H9 (cell line): ENCODE measurements around the gene ZMAT5. TPM values are rescaled to one million over a fixed set of nuclear protein-coding genes. Genes with fewer than 3 reads are reported as not detected.

Source experiments
- DNase-seq: peaks from one replicate; pipeline ENCODE4 v3.0.0-alpha.2; 2017
- H2AFZ ChIP-seq: one replicate; pipeline ENCODE4 v1.6.1; 2013; ENCODE audit warnings: mild to moderate bottlenecking, low read length, control low read depth, moderate library complexity
- H2AK5ac ChIP-seq: 2 replicates; pipeline ENCODE4 v1.6.1; 2013; ENCODE audit warnings: low read length, control low read depth, mixed read lengths; ENCODE audit not compliant: insufficient read length
- H2BK120ac ChIP-seq: one replicate; pipeline ENCODE4 v1.6.1; 2013; ENCODE audit warnings: low read depth, mild to moderate bottlenecking, low read length, control low read depth, inconsistent platforms; ENCODE audit not compliant: poor library complexity, severe bottlenecking
- H2BK12ac ChIP-seq: 2 replicates; pipeline ENCODE4 v1.6.1; 2013; ENCODE audit warnings: low read length, control low read depth, mixed read lengths, low read depth; ENCODE audit not compliant: insufficient read length
- H2BK15ac ChIP-seq: 2 replicates; pipeline ENCODE4 v1.6.1; 2013; ENCODE audit warnings: low read depth, low read length, control low read depth
- H2BK20ac ChIP-seq: one replicate; pipeline ENCODE4 v1.6.1; 2013; ENCODE audit warnings: low read depth, mild to moderate bottlenecking, low read length, control low read depth, inconsistent platforms; ENCODE audit not compliant: poor library complexity, severe bottlenecking
- H2BK5ac ChIP-seq: 2 replicates; pipeline ENCODE4 v1.6.1; 2013; ENCODE audit warnings: low read length, control low read depth, mixed read lengths; ENCODE audit not compliant: insufficient read length
- H3K14ac ChIP-seq: 2 replicates; pipeline ENCODE4 v1.6.1; 2013; ENCODE audit warnings: low read length, control low read depth; ENCODE audit not compliant: insufficient read depth
- H3K18ac ChIP-seq: 2 replicates; pipeline ENCODE4 v1.6.1; 2013; ENCODE audit warnings: low read depth, mild to moderate bottlenecking, mixed read lengths, low read length, control low read depth; ENCODE audit not compliant: insufficient read length
- H3K23ac ChIP-seq: 2 replicates; pipeline ENCODE4 v1.6.1; 2013; ENCODE audit warnings: low read length, control low read depth, mixed read lengths, low read depth; ENCODE audit not compliant: insufficient read length
- H3K23me2 ChIP-seq: 2 replicates; pipeline ENCODE4 v1.6.1; 2013; ENCODE audit warnings: low read depth, mild to moderate bottlenecking, mixed read lengths, low read length, control low read depth; ENCODE audit not compliant: insufficient read length, poor library complexity, severe bottlenecking
- H3K27ac ChIP-seq: 2 replicates; pipeline ENCODE4 v1.5.1; 2013; ENCODE audit warnings: low read length, control low read depth, mixed read lengths, low read depth; ENCODE audit not compliant: insufficient read length
- H3K27me3 ChIP-seq: 2 replicates; pipeline ENCODE4 v1.6.1; 2013; ENCODE audit warnings: low read length, control low read depth, inconsistent platforms; ENCODE audit not compliant: insufficient read depth
- H3K4ac ChIP-seq: 2 replicates; pipeline ENCODE4 v1.6.1; 2013; ENCODE audit warnings: low read depth, mild to moderate bottlenecking, control low read depth, inconsistent platforms, low read length, moderate library complexity
- H3K4me1 ChIP-seq: 2 replicates; pipeline ENCODE4 v1.6.1; 2013; ENCODE audit warnings: low read length, control low read depth, inconsistent platforms; ENCODE audit not compliant: insufficient read depth
- H3K4me2 ChIP-seq: 2 replicates; pipeline ENCODE4 v1.6.1; 2013; ENCODE audit warnings: low read length, control low read depth, mixed read lengths; ENCODE audit not compliant: insufficient read length, insufficient read depth
- H3K56ac ChIP-seq: 2 replicates; pipeline ENCODE4 v1.6.1; 2013; ENCODE audit warnings: low read depth, mild to moderate bottlenecking, mixed read lengths, low read length, control low read depth; ENCODE audit not compliant: insufficient read length
- H3K79me1 ChIP-seq: 2 replicates; pipeline ENCODE4 v1.6.1; 2013; ENCODE audit warnings: low read depth, mild to moderate bottlenecking, moderate library complexity, low read length, control low read depth, inconsistent platforms; ENCODE audit not compliant: insufficient read depth, poor library complexity, severe bottlenecking
- H3K79me2 ChIP-seq: 2 replicates; pipeline ENCODE4 v1.6.1; 2013; ENCODE audit warnings: low read length, control low read depth, inconsistent platforms; ENCODE audit not compliant: insufficient read depth
- H3K9ac ChIP-seq: 2 replicates; pipeline ENCODE4 v1.6.1; 2013; ENCODE audit warnings: low read length, control low read depth, mixed read lengths; ENCODE audit not compliant: insufficient read length; ENCODE audit errors: extremely low read depth
- H3K9me3 ChIP-seq: one replicate; pipeline ENCODE4 v1.6.1; 2013; ENCODE audit warnings: low read depth, low read length, inconsistent platforms; ENCODE audit not compliant: control insufficient read depth
- H3T11ph ChIP-seq: one replicate; pipeline ENCODE4 v1.6.1; 2013; ENCODE audit warnings: mild to moderate bottlenecking, low read length, control low read depth, inconsistent platforms
- H4K20me1 ChIP-seq: one replicate; pipeline ENCODE4 v1.6.1; 2013; ENCODE audit not compliant: control insufficient read depth, insufficient read length, insufficient read depth
- H4K5ac ChIP-seq: 2 replicates; pipeline ENCODE4 v1.6.1; 2013; ENCODE audit warnings: low read depth, mild to moderate bottlenecking, mixed read lengths, low read length, control low read depth; ENCODE audit not compliant: insufficient read length
- H4K8ac ChIP-seq: replicated peaks from 2 replicates; pipeline ENCODE4 v1.6.1; 2013; ENCODE audit warnings: low read length, control low read depth, mixed read lengths, low read depth; ENCODE audit not compliant: insufficient read length
- H4K91ac ChIP-seq: 2 replicates; pipeline ENCODE4 v1.6.1; 2013; ENCODE audit warnings: low read depth, mild to moderate bottlenecking, moderate library complexity, mixed read lengths, low read length, control low read depth; ENCODE audit not compliant: insufficient read length
- H3K27ac Mint-ChIP-seq, 3 experiments: 2 replicates in 2 of 3; 3 replicates in 1 of 3; pipeline ENCODE4 v1.8.0; 2020 to 2021; ENCODE audit warnings: mixed read lengths in 3 of 3, mild to moderate bottlenecking in 1 of 3, moderate library complexity in 1 of 3
- H3K27me3 Mint-ChIP-seq: 2 replicates; pipeline ENCODE4 v1.8.0; 2021; ENCODE audit warnings: low read depth, mild to moderate bottlenecking, moderate library complexity, mixed read lengths
- H3K36me3 Mint-ChIP-seq, 3 experiments: 2 replicates in 2 of 3; 3 replicates in 1 of 3; pipeline ENCODE4 v1.8.0; 2020 to 2021; ENCODE audit warnings: low read depth in 3 of 3, mixed read lengths in 3 of 3; ENCODE audit not compliant: insufficient read depth in 1 of 3
- H3K4me1 Mint-ChIP-seq, 2 experiments: 2 replicates each; pipeline ENCODE4 v1.8.0; 2020; ENCODE audit warnings: mixed read lengths in 2 of 2
- H3K4me3 Mint-ChIP-seq, 2 experiments: 2 replicates in 1 of 2; 3 replicates in 1 of 2; pipeline ENCODE4 v1.8.0; 2020 to 2021; ENCODE audit warnings: mild to moderate bottlenecking in 2 of 2, mixed read lengths in 2 of 2, moderate library complexity in 1 of 2
- H3K9me3 Mint-ChIP-seq, 2 experiments: 2 replicates in 1 of 2; 3 replicates in 1 of 2; pipeline ENCODE4 v1.8.0; 2020; ENCODE audit warnings: mild to moderate bottlenecking in 2 of 2, mixed read lengths in 2 of 2, moderate library complexity in 1 of 2
- CTCF ChIP-seq: fragments of 200-600 bp; sonication (generic); conservative IDR thresholded peaks from 3 replicates; pipeline ENCODE4 v1.8.0; 2021; ENCODE audit warnings: antibody characterized with exemption, mild to moderate bottlenecking
- WGBS: extraction: QIAGEN DNeasy Blood & Tissue Kit; methylation state at CpG from one replicate; pipeline ENCODE4 v1.1.7; 2013; ENCODE audit warnings: missing lambda C conversion rate, low lambda C conversion rate, mixed read lengths; ENCODE audit not compliant: insufficient read length; ENCODE audit errors: extremely low coverage; 5-methylcytosine and 5-hydroxymethylcytosine counted together
- total RNA-seq: library from RNA; stranded (reverse); gene quantifications from 2 replicates; pipeline ENCODE4 v1.2.1, GENCODE V29; 2021

Gene ZMAT5
- total RNA-seq, 1 experiment from 2014 or later: 13.9 TPM

- no CpG with 5 or more reads among the region's 15 CpGs for WGBS
- no peak overlapping the region for H2BK15ac ChIP-seq
- no peaks in the 10 kb centered on the region for H3K9me3 Mint-ChIP-seq
- no peak overlapping the region for H3K23ac ChIP-seq
- H2AK5ac ChIP-seq: no peak overlapping the region
- H4K91ac ChIP-seq: no peak overlapping the region
- H3K36me3 Mint-ChIP-seq: peaks cover 0 to under 1% (median 0%) of the 10 kb centered on the region in 3 experiments; a peak in 2 of 7 replicates
- H3K9me3 ChIP-seq: no peaks in the 10 kb centered on the region
- no peak overlapping the region for H3K4me3 Mint-ChIP-seq
- H2BK20ac ChIP-seq: no peak overlapping the region
- no peak overlapping the region for H3K14ac ChIP-seq
- no peak overlapping the region for H2AFZ ChIP-seq
- H3K18ac ChIP-seq: no peak overlapping the region
- H2BK120ac ChIP-seq: no peak overlapping the region
- H4K8ac ChIP-seq: no peak overlapping the region
- H3K27ac ChIP-seq: no peak overlapping the region
- no peak overlapping the region for H2BK12ac ChIP-seq
- H2BK5ac ChIP-seq: no peak overlapping the region
- H3K4me2 ChIP-seq: no peak overlapping the region
- no peaks in the 10 kb centered on the region for H3K79me1 ChIP-seq
- H3K56ac ChIP-seq: no peak overlapping the region
- TF ChIP-seq CTCF: no peak
- H3T11ph ChIP-seq: no peak overlapping the region
- no peaks in the 10 kb centered on the region for H4K20me1 ChIP-seq
- no peak overlapping the region for H3K9ac ChIP-seq
- H3K4me1 Mint-ChIP-seq: peaks cover 11 to 12% of the 10 kb centered on the region in 2 experiments
- no peaks in the 10 kb centered on the region for H3K79me2 ChIP-seq
- no peak overlapping the region for H4K5ac ChIP-seq
- DNase-seq: no peak
- peaks cover 5% of the 10 kb centered on the region for H3K23me2 ChIP-seq
- no peak overlapping the region for H3K4ac ChIP-seq
- H3K27me3 ChIP-seq: no peaks in the 10 kb centered on the region
- no peak overlapping the region for H3K27ac Mint-ChIP-seq
- H3K4me1 ChIP-seq: 0 out of 2 replicates have a peak, but pooled peaks cover 2% of the 10 kb centered on the region
- no peaks in the 10 kb centered on the region for H3K27me3 Mint-ChIP-seq
These were observed 4.5 kb downstream of the ZMAT5 start for GRCh38 chr22:29762263-29762662.
